Purkinje cell (primary cell): ENCODE results near the gene PPP2R5B. TPM values are rescaled to one million over a fixed set of nuclear protein-coding genes. Genes with fewer than 3 reads are reported as not detected.

ENCODE experiments used
- polyA plus RNA-seq: library from polyadenylated mRNA; unstranded; fragments of >200 nt; fragmentation: Nextera tagmentation; gene quantifications from 2 replicates; pipeline ENCODE4 v1.2.1, GENCODE V29; 2014

PPP2R5B gene
- polyA plus RNA-seq, result 1.5 and 3.1 TPM in 2 replicates

DNA sequence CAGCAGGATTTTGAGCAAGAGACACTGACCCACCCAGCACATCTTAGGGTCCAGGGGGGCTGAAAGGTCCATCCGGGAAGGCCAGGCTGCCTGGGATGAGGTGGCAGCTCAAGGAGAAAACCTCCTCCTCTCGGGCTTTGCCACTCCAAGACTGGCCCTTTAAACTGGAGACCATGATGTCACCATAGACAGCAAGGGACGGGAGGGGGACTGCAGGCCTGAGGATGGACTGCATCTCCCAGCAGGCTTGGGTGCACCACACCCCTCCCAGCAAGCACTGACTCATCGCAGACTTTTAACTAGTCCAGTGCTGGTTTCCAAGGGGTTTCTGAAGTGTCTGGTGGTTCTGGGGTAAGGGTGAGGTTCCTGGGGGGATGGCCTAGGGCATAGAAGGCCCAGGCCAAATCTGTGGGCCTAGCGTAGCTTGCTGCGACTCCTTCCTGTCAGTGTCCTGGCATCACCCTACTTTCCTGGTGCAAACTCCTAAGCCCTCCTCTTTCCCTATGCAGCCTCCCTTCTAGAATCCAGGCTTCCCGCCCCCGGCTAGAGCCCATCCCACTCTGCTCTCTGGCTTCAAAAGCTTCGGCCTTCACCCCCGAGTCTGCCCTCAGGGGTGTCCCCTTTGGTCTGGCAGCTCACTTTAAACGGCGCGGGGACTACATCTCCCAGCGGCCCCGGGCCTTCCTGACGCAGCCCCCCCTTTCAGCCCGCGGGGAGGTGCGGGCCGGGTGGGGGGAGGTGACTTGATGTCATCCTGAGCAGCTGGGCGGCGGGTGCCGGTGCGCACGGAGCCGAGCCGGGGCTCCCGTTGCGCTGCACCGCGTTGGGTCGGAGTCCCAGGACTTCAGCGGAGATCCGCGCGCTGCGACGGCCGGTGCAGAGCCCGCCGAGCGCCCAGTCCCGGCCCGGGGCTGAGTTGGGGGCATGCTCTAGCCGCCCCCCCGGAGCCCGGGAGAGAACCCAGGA is at the start of gene PPP2R5B:
PPP2R5B (plus strand) TSS at position 746 of the 966 bp plus-strand sequence. CDS start 1,046 bp downstream, outside the sequence.

GRCh38 chr11:64878494-64879243 is 45.8 kb upstream of the PPP2R5B start, which contains the start of gene EHD1:
Gene EHD1 (minus strand): TSS chr11:64878621. CDS start chr11:64878464, 157 bp downstream.

DNA sequence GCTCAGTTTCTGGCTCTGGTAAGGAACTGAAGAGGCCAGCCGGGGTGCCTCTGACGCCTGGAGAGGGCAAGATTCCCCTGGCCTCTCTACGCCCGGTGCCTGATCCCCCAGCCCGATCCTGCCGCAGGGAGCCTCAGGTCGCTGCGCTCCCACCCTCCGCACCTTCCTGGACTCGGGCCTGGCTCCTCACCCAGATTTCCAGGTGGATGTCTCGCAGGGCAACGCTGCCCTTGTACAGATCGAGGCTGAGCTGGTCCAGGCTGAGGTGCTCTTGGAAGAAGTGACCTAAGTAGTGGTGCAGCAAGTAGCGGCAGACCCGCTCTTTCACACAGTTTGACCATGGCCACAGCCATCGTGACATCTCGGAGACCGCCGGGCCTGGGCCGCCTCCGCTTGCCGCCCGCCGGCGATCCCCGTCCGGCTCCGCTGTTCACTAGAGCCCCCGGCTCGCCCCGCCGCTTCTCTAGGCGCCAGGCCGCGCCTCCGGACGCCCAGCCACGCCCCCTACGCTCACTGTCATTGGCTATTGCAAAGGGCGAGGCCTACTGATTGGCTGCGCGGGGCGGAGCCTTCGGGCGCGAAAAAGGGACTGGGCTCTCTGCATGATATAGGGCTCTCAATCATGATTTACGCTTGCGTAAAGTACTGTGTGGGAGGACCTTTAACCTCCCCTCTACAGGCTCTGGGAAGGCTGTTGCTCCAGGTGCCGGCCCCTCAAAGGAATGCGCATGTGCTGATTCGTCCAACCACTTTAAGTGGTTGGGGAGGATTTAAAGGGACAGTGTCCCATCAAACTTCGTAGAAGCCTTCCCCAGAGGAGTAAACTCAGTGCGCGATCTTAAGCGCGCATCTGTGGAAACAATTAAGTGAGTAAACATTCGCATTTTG is 7.5 kb upstream of the PPP2R5B start, which contains the start of gene ATG2A:
ATG2A (minus strand) TSS at position 435 of the 888 bp plus-strand sequence; CDS start at position 361, 74 bp downstream.

DNA sequence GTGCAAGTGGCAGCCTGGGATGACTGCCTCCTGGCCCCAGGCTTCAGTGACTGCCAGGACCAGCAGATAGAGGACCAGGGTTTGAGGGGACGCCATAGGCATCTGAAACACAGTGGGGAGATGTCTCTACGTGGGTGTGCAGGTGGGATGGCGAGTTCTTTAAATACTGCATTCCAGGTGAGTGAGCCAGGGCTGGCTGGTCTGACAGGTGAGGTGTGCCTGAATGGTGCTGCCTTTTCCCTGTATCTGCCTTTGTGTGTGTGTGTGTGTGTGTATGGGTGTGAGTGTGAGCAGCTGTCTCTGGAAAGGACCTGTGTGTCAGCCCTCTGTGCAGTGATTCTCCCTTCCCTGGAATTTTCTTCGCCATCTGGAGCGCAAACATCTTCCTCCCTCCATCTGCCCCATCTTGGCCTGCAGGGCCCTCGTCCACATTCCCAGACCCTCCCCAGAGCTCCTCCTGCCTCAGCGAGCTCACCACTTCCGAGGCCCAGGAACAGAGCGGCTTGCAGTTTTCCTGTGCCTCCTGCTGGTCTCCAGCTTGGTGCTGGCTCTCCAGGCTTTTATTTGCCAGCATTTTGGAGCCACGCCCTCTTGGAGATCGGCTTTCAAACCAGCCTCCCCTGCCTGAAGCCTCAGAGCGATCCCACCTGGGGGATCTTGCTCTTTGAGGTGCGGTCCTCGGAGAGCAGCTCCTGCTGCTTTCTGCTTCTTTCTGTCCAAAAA is 11.0 kb downstream of the PPP2R5B start, which contains the start of gene GPHA2:
GPHA2 (minus strand) TSS at position 535 of the 723 bp plus-strand sequence; CDS start at position 102, 433 bp downstream.

DNA sequence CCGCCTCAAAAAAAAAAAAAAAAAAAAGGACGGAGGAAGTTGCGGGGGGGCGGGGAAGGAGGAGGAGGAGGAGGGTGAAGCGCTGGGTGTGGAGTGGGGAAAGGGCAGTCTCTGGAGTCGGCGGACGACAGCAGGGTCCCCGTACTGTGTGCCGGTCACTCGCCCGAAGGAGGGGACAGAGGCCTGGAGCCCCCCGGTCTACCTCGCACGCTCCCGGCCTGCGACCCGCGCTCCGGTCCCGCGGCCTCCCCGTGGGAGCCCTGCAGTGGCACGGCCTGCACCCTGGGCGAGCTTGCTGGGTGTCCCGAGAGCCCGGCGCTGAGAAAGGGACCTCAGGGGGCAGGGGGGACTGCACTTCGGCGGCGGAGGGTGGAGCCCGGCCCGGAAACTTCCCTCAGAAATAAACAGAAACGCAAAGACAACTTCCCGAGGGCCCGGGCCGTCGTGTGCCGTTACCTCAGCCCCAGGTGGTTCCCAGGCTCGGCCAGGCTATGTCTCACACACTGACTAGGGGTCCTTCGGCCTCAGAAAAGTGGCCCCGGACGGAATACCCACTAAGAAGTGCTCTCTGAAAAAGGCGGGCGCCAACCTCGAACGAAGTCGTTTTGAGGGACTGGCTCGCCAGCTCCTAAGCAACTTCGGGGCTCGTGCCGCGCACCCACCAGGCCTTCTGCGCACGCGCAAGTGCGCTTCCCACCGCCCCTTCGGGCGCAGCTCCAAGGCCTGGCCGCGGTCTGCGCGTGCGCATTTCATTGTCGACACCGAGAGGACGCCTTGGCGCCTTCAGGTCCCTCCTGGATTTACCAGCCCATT is 47.1 kb downstream of the PPP2R5B start, which contains the start of gene MAJIN:
MAJIN (minus strand) TSS at position 688 of the 813 bp plus-strand sequence. CDS start 12,703 bp downstream, outside the sequence.

Other genes starting within 250 kb of the PPP2R5B start
- gene NRXN2, start 201.5 kb upstream of the PPP2R5B start, polyA plus RNA-seq, result 1.7 and 3.1 TPM in 2 replicates
- gene RASGRP2, start 180.5 kb upstream of the PPP2R5B start, polyA plus RNA-seq, result 0.36 TPM in 1 of 2 replicates, not detected in the other
- 0.69 and 1.4 TPM in 2 replicates for gene PYGM, start 164.7 kb upstream of the PPP2R5B start, polyA plus RNA-seq
- 20.3 and 21.6 TPM in 2 replicates for gene SF1, start 146.1 kb upstream of the PPP2R5B start, polyA plus RNA-seq
- 2.9 and 4.1 TPM in 2 replicates for gene MAP4K2, start 121.5 kb upstream of the PPP2R5B start, polyA plus RNA-seq
- 4.9 and 7.0 TPM in 2 replicates for gene MEN1, start 114.1 kb upstream of the PPP2R5B start, polyA plus RNA-seq
- not detected in 2 replicates for gene CDC42BPG, start 80.0 kb upstream of the PPP2R5B start, polyA plus RNA-seq
- gene EHD1, start 46.1 kb upstream of the PPP2R5B start, polyA plus RNA-seq, result 2.5 and 3.5 TPM in 2 replicates
- 0.70 and 0.73 TPM in 2 replicates for gene ATG2A, start 7.5 kb upstream of the PPP2R5B start, polyA plus RNA-seq
- not detected in 2 replicates for gene GPHA2, start 11.2 kb downstream of the PPP2R5B start, polyA plus RNA-seq
- 3.6 and 3.8 TPM in 2 replicates for gene MAJIN, start 47.4 kb downstream of the PPP2R5B start, polyA plus RNA-seq
- gene BATF2, start 72.3 kb downstream of the PPP2R5B start, polyA plus RNA-seq, result not detected in 2 replicates
- 42.7 and 68.3 TPM in 2 replicates for gene ARL2, start 89.5 kb downstream of the PPP2R5B start, polyA plus RNA-seq
- gene SNX15, start 102.8 kb downstream of the PPP2R5B start, polyA plus RNA-seq, result 4.7 and 7.0 TPM in 2 replicates
- gene SAC3D1, start 116.5 kb downstream of the PPP2R5B start, polyA plus RNA-seq, result 1.3 and 3.6 TPM in 2 replicates
- gene NAALADL1, start 133.9 kb downstream of the PPP2R5B start, polyA plus RNA-seq, result not detected in 2 replicates
- 0.29 and 1.8 TPM in 2 replicates for gene CDCA5, start 159.4 kb downstream of the PPP2R5B start, polyA plus RNA-seq
- 11.0 and 14.9 TPM in 2 replicates for gene ZFPL1, start 159.5 kb downstream of the PPP2R5B start, polyA plus RNA-seq
- 15.7 and 25.0 TPM in 2 replicates for gene VPS51, start 171.5 kb downstream of the PPP2R5B start, polyA plus RNA-seq
- 17.1 and 28.2 TPM in 2 replicates for gene TM7SF2, start 187.2 kb downstream of the PPP2R5B start, polyA plus RNA-seq
- gene ZNHIT2, start 193.0 kb downstream of the PPP2R5B start, polyA plus RNA-seq, result 0.19 and 1.9 TPM in 2 replicates
- 384 and 510 TPM in 2 replicates for gene FAU, start 197.4 kb downstream of the PPP2R5B start, polyA plus RNA-seq
- 8.6 and 13.7 TPM in 2 replicates for gene MRPL49, start 197.6 kb downstream of the PPP2R5B start, polyA plus RNA-seq
- gene SYVN1, start 209.8 kb downstream of the PPP2R5B start, polyA plus RNA-seq, result 24.2 and 35.0 TPM in 2 replicates
- gene SPDYC, start 245.5 kb downstream of the PPP2R5B start, polyA plus RNA-seq, result not detected in 2 replicates